Retina (tissue), 1 donor: Measurements from ENCODE around the gene TMEM72.
A peak's percentile ranks its signal among the peaks of the same experiment; 100 is the strongest.

Experiments used
- DNase-seq: peaks from one replicate; pipeline ENCODE4 v3.0.0-alpha.2; 2016

The TMEM72 gene

DNA sequence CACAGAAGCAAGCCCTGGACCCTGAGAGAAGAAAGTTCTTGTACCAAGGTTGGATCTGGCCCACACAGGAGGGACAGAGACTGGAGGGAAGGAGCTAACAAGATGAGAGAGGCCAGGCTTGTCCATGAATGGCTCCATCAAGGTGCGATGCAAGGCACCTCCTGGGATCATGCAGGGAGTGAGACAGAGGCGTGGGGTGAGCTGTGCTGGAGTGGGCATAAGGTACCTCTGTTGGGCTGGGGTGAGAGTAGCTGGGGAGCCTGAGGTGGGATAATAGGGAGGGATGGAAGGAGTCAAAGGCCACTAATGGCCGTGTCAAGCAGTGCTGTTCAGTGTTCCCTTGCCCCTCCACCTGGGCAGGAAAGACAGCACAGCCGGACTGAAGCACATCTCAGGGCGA is 9.9 kb downstream of the TMEM72 start:
- DNase-seq = no peak

DNA sequence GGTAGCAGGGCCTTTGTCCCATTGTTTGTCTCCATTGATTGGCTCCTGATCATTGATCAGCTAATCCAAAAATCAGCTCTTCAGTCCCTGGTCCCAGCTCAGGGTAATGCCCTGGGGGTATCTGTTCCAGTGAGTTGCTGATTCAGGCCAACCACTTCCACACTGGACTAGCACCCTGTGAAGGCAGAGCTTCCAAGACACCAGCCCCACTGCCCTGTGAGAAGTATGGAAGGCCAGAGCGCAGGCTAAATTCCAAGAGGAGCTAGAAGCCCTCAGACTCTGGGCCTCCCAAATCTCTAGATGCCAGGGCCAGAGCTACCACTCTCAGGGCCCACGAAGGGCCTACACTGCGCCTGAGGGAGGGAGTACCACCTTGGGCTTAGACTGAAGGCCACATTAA is 10.4 kb downstream of the TMEM72 start:
- DNase-seq = no peak

- DNase-seq = no peak
These were observed 10.9 kb downstream of the TMEM72 start for GRCh38 chr10:44922021-44922420.

DNA sequence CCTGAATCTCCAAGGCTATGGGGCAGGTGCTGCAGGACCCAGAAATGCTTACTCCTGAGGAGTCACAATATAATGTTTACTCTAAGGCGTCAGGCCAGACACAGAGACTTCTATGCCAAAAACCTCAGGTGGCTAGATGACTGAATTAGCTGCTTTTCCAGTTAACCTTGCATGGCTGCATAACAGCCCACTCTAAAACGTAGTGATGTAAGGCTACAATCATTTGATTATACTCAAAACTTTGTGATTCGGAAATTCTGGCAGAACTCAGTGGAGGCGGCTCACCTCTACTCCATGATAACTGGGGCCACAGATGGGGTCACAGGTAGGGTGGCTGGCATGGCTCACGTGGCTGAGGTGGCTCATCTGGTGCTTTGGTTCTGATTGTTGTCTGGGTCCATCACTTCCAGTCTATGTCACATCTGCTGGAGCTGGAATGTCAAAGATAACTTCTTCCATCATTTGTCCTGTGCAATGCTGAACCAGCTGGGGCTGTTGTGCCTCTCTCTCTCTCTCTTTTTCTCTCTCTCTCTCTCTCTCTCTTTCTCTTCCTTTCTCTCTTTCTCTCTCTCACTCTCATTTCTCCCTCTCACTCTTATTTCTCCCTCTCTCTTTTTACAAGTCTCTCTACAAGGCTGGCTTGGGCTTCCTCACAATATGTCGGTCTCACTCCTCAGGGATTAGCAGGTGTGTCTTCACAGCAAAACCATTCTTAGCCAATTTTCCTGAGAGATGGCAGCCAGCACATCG is 11.8 kb downstream of the TMEM72 start:
- no peak for DNase-seq

- DNase-seq = no peak
These were observed 12.5 kb downstream of the TMEM72 start for GRCh38 chr10:44923611-44924010.

DNA sequence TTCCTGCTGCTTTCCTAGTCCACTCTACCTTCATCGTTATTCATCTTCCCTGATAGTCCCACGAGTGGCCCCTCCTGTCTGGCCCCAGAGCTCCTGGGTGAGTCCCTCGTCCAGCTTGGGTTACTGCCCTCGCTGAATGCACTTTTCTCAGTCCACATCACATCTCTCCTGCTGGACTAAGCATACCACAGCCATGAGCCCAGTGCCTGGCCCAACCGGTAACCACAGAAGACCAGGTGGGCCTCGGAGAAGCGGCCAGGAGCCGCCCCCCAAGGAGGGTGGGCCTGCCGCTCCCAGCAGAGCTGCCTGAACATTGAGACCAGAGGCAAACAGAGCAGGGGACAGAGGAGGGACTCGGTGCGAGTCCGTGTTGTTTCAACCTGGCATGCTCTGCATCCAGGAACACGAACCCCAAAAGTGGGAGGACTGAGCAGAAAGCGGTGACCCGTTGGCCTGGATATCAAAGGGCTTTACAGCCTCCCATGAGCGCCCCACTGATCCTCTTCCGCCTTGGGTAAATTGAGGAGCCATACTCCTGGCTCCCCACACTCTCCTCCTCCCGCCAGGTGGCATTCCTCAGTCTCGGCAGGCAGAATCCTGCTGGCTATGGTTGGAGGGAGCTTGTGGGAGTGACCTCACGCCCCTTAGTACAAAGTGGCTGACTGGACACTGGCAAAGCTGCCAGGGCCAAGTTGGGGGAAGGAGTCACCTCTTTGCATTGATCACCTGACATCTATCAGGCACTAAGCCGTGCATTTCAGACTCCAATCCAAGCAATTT is 13.3 kb downstream of the TMEM72 start:
- no peak for DNase-seq

DNA sequence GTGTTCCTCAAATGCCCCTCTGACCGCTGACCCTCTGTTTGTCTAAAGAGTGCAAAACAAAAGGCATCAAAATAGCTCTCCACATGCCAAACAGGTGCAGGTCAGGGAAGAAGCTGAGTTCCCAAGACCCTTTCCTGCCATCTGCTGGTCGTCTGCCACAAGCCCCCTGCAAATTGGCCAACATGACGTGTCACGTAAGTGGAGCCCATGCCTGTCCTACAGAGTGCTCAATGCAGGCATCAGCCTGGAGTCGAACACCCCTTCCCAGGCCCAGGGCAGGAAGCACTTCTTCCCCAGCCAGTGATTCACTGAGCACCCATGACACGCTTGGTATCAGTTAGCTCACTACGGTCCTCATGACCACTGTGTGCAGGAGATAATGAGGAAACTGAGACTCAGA is 14.1 kb downstream of the TMEM72 start:
- DNase-seq = peak; percentile 76

DNA sequence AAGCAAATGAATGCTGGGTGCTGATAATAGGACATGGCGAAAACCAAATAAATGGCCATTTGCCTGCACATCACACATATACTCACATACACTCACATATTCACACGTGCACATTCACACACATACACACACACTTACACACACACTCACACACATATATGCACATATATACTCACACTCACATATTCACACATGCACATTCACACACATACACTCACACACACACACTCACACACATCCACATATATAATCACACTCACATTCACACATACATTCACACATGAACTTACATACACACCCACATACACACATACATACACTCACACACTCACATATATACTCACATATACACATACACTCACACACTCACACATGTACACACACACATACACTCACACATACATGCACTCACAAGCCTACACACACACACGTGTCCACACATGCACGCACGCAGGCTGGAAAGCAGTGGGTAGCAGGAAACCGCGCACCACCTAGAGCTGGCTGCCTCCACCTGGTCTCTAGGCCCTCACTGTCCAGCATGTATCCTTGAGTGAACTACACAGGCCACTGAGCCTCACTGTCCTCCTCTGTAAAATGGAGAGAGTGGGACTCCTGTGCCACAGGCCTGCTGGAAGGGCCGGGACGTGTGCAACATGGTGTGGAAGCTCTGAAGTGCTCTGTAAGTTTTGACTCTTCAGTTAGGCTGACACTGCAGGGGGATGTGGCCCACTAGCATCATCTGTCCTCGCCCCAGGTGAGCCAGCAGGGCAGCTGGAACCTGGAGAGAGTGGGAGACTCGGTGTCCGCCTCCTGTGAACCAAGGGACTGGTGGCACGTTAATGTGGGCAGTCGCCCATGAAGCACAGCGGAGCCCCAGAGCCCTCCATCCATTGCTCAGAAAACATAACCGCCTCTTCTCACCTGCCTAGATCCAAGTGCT is 14.9 kb downstream of the TMEM72 start:
- no peak for DNase-seq

DNA sequence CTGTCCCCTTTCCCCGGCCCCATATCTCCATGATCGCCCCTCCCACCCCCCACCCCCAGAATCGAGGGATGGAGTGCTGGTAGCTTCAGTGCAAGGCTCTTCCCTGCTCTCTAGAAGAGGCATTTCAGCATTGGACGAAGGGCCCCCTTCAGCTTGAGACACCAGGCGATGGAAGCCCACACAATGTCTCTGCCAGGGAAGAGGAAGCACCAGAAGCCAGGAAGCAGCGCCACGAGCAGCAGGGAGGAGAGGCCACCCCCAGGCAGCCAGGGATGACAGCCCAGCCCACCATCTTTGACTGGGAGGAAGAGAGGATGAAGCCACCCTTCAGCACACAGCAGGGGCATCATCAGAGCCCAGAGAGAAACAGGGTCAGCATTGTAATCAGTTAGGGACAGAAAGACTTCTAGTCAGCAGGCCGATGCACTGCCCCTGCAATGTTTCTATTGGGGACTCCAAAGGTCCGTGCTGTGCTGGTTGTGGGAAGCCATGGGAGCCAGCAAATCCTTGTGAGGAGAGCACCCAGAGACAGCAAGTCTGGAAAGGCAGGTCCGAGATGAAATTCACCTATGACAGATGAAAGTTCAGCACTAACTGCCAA is 15.7 kb downstream of the TMEM72 start:
- no peak for DNase-seq

- DNase-seq = no peak
These were observed 16.2 kb downstream of the TMEM72 start for GRCh38 chr10:44927352-44927751.

- no peak for DNase-seq
These were observed 17.3 kb downstream of the TMEM72 start for GRCh38 chr10:44928462-44928861.

GRCh38 chr10:44929356-44930255 is 18.5 kb downstream of the TMEM72 start:
- no peak for DNase-seq

GRCh38 chr10:44930904-44931620 is 19.9 kb downstream of the TMEM72 start:
- no peak for DNase-seq

DNA sequence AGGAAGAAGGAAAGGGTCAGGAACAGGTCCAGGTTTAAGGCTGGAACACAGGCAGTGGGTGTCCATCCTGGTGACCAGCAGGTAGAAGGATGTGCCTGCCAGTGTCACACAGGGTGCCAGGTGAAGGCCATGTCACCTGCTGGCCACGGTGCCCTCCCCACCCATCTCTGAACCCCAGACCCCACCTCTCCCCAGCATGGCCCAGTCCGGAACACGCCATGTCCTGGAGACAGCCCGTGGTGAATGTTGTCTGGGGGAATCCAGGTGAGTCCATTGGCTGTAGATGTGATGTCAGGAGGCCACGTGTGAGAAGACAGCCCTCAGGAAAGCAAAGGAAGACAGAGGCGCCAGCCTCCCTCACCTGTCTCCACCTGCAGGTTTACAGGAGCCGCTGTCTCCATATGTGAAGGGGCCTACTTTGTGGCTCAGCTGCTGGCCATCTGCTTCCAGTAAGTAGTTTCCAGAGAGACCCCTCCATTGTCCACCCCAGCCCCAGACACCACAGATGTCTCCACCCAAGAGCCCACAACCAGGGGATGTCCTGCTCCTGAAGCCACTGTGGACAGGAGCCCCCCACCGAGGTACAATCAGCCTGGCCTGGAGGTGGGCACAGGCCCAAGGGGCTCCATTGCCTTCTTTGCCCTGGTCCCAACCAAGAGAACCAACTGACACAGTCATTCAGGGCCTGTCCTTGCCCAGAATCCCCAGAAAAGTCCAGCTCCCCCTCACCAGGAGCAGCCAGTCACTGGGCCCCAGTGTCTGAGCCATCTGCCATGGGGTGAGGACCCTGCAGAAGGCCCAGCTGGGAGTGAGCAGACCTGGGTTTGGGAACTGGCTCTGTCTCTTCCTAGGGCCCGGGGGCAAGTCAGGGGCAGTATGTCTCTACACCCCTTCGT is 20.7 kb downstream of the TMEM72 start:
- no peak for DNase-seq

- peak; percentile 89 for DNase-seq
These were observed 21.6 kb downstream of the TMEM72 start for GRCh38 chr10:44932517-44933450.

- DNase-seq = no peak
These were observed 22.5 kb downstream of the TMEM72 start for GRCh38 chr10:44933451-44934321.

- DNase-seq = no peak
These were observed 23.5 kb downstream of the TMEM72 start for GRCh38 chr10:44934416-44935200.
